Ureter (tissue), 1 donor: ENCODE measurements around the gene HYCC1. TPM values are rescaled to one million over a fixed set of nuclear protein-coding genes. Genes with fewer than 3 reads are reported as not detected.
A peak's percentile ranks its signal among the peaks of the same experiment; 100 is the strongest.
"Not testable (repeated sequence)": the region's sequence is repeated elsewhere in the genome, so short reads cannot be mapped to it uniquely, and the experiment has no call there.

Experiments
- DNase-seq: peaks from one replicate; pipeline ENCODE4 v3.0.0-alpha.2; 2020; ENCODE audit warnings: low spot score
- total RNA-seq: library from RNA; stranded (reverse); gene quantifications from one replicate; pipeline ENCODE4 v1.2.4, GENCODE V29; 2023
- donor health status: DM: yes; HTN: yes; CAD: no.

The HYCC1 gene
- total RNA-seq = 19.6 TPM

DNA sequence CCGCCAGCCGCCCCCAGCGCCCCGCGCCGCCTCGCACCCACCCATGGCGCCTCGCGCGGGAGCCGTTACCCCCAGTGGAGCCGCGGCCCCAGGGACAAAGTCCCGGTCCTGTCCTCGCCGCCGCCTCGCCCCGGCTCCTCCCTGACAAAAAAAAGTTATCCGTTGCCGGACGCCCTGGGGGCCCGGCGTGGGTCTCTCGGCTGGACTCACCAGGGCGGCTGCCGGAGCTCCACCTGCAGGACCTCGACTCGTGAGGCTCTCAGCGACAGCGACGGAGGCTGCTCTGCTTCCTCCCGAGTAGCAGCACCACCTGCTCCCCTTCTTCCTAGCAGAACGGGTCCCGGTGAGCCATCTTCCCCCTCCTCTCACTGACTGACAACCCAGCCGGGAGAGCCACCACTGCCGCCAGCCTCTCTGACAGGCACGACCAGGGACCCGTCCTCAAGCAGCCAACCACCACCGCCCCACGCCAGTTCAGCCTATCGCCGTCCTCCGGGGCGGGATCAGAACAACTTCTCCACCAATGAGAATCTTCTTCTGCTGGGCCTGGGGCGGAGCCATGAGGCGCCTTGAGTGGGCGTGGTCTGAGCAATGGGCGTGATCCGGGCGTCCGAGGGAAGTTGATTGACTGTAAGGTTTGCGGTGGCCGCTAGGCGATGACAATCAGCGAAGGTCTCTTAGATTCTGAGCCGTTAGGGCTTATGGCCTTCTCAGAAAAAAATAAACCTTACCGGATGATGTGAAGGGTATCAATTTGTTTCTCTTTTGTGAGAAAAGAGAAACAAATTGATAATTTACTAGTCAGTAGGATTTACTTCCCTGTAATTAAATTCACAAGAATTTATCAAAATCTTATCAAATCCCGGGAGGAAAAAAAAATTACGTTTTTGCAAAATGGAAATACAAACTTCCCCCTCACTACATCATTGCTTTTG, at the start of gene HYCC1:
HYCC1 (minus strand) TSS at position 416 of the 935 bp plus-strand sequence. CDS start 23,019 bp downstream, outside the sequence.
- peak; percentile 99 for DNase-seq

DNA sequence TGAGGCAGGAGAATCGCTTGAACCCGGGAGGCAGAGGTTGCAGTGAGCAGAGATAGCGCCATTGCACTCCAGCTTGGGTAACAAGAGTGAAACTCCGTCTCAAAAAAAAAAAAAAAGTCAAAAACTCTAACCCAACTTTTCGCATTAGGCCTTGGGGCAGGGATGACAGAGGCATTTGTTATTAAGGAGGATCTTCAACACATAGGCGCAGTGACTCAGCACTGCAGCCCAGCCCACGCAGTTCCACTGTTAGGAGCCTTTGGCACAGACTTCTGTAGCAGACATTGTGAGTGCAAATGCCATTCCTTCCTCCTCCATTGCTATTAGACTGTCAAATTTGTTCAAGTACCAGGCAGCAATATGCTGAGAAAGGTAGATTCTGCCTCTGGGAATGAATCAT, 48.5 kb upstream of the HYCC1 start:
- no peak for DNase-seq

DNA sequence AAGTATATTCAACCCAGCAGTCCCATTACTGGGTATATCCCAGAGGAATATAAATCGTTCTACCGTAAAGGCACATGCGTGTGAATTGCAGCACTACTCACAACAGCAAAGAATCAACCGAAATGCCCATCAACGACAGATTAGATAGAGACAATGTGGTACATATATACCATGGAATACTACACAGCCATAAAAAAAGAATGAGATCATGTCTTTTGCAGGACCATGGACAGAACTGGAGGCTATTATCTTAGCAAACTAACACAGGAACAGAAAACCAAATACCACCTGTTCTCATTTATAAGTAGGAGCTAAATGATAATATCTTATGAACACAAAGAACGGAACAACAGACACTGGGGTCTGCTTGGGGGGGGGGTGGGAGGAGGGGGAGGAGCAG, 47.4 kb upstream of the HYCC1 start:
- no peak for DNase-seq

DNA sequence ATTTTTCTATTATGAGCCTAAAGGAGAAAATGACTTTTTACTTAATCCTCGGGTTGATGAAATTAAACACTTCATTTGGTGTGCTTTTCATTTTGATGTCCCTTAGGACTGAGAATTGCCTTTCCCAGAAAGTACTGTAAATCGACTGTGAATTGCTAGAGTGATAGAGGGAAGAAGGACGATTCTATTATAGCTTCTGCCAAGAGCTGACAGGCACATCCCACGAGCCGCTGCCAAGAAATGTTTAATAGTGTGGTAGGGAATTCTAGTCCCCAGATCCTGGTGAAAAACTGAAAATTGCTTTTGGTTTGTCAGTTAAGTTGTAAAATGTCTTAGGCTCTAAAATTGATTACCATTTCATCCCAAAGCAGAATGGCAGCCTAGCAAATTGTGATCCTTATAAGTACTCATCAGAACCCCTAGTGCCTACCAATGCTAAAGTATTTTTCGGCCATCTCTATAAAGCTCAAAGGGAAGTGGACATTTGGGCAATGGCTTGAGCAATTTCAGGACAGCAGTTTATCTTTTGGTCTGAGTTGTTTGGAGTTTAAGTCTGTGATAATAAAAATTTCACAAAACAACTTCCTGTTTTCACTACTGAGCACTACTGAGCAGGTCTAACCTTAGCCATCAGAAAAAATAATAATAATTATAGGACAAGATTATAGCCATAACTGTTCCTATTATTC, 44.6 kb upstream of the HYCC1 start:
- no peak for DNase-seq

DNA sequence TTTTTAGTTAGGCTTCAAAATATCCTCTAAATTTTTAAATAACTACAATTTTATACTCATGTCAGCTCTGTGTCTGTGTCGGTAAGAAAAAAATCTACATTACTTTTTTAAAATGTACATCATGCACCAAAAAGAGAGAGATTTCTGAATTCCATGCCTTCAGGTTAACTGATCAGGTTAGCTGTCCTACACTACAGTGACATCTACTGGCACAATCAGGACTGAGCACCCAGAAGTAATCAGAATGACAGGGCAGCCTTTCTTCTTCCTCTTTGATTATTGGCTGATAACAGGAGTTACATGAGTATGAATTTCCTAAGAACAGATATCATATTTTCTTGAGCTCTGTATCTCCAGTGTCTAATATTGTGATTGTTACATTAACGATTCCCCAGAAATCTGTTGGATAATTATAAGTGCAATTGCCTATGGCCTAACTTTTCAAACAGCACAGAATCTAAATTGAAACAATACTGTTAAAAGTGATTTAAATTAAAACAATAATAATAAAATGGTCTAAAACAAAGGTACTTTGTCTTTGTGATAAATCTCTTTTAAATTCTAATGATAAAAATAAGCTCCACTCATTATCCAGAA, 41.8 kb upstream of the HYCC1 start:
- no peak for DNase-seq

GRCh38 chr7:23051124-23051485, 37.2 kb upstream of the HYCC1 start:
- DNase-seq = not testable (repeated sequence)

DNA sequence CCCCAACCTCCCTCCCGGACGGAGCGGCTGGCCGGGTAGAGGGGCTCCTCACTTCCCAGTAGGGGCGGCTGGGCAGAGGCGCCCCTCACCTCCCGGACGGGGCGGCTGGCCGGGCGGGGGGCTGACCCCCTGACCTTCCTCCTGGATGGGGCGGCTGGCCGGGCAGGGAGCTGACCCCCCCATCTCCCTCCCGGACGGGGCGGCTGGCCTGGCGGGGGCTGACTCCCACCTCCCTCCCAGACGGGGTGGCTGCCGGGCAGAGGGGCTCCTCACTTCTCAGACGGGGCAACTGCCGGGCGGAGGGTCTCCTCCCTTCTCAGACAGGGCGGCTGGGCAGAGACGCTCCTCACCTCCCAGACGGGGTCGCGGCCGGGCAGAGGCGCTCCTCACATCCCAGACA, 32.4 kb upstream of the HYCC1 start:
- not testable (repeated sequence) for DNase-seq

- DNase-seq = not testable (repeated sequence)
Measured at GRCh38 chr7:23045086-23045485, 31.2 kb upstream of the HYCC1 start.

- DNase-seq = no peak
Measured at GRCh38 chr7:23044581-23044980, 30.7 kb upstream of the HYCC1 start.

- no peak for DNase-seq
Measured at GRCh38 chr7:23043441-23043840, 29.5 kb upstream of the HYCC1 start.

- not testable (repeated sequence) for DNase-seq
Measured at GRCh38 chr7:23039674-23040073, 25.7 kb upstream of the HYCC1 start.

GRCh38 chr7:23035542-23036371, 21.8 kb upstream of the HYCC1 start:
- not testable (repeated sequence) for DNase-seq

GRCh38 chr7:23027261-23027660, 13.3 kb upstream of the HYCC1 start:
- no peak for DNase-seq

DNA sequence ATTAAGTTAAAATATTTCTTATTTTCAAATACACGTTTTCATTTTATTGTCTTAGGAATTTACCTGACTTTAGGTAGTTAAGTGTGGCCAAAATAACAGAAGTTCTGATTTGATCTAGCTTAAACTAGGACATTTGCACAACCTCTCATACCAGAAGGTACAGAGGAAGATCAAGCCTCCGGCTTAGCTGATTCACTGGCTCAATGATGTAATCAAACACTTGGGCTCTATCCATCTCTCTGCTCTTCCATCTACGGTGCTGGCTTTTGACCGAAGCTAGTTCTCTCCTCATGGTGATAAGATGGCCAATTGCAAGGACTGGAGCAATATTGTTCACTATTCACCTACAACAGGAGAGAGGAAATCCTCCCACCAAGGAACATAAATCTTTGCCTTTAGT, 12.2 kb upstream of the HYCC1 start:
- DNase-seq = no peak

GRCh38 chr7:23024454-23024853, 10.5 kb upstream of the HYCC1 start:
- DNase-seq = no peak

DNA sequence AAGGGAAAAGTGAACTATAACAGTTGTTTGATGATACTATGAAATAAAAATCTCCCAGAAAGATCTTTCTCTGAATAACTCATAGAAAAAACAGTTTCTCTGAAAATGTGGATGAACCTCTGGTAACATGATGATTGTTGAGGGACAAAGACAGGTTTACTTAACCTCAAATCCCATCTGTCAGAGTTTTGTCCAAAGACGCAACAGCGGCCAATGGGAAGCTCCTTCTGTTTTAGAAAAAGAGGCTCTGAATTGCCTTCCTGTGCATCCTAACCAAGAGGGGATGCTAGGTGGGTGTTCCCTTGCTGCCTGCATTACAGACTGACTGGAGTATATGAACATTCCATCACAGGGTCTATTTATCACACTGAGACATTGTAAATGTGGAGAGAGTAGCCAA, 8.9 kb upstream of the HYCC1 start:
- DNase-seq = no peak

GRCh38 chr7:23022258-23022769, 8.4 kb upstream of the HYCC1 start:
- DNase-seq = no peak

GRCh38 chr7:23021596-23021995, 7.7 kb upstream of the HYCC1 start:
- no peak for DNase-seq

GRCh38 chr7:23020742-23021401, 6.9 kb upstream of the HYCC1 start:
- no peak for DNase-seq

- no peak for DNase-seq
Measured at GRCh38 chr7:23018750-23019149, 4.8 kb upstream of the HYCC1 start.

DNA sequence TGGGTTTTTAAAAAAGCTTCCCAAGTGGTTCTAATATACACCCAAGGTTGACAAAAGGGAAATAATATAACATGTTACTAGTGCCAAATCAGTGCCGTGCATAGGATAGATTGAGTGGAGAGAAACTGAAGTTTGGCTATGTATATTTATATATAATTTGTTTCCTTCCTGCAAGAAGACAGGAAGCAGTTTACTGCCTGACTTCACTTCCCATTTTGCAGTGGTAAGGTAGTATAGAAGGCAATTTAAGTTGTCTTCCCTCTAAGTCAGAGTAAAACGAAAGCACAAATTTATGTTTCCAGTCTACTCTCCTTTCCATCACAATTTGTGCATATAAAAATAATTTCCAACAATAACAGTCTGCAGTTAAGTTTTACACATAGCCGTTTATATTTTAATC, 3.4 kb upstream of the HYCC1 start:
- no peak for DNase-seq
